Gastroesophageal sphincter (tissue), 3 donors: ENCODE data around the gene PDE4C.

Source experiments
- CTCF ChIP-seq, 4 experiments: fragments of 200-600 bp in 2 of 4; fragments of 450-650 bp in 2 of 4; sonication (generic) in 1 of 4; IDR thresholded peaks; one replicate each; pipeline ENCODE4 v1.5.1; 2017 to 2019; ENCODE audit warnings: antibody characterized with exemption in 4 of 4, mild to moderate bottlenecking in 2 of 4, moderate library complexity in 2 of 4
- EP300 ChIP-seq: sonication (generic); formaldehyde crosslinking; IDR thresholded peaks from one replicate; pipeline ENCODE4 v1.6.1; 2017; ENCODE audit warnings: antibody characterized with exemption, mild to moderate bottlenecking
- POLR2A ChIP-seq, 2 donors: fragments of 450-650 bp; IDR thresholded peaks; one replicate each; pipeline ENCODE4 v1.6.1; 2017; ENCODE audit warnings: antibody characterized with exemption in 2 of 2, mild to moderate bottlenecking in 2 of 2, moderate library complexity in 1 of 2
- POLR2AphosphoS5 ChIP-seq: sonication (generic); formaldehyde crosslinking; IDR thresholded peaks from one replicate; pipeline ENCODE4 v1.6.1; 2017; ENCODE audit warnings: antibody characterized with exemption

GRCh38 chr19:18269070-18269723 is 43.0 kb upstream of the PDE4C start:
- TF ChIP-seq EP300 (no peak), CTCF (IDR thresholded peaks at IDR 0.05) (no peak), POLR2A (IDR thresholded peaks at IDR 0.05) (no peak), POLR2AphosphoS5 (no peak)
